SW 1271 (cell line): Measurements from ENCODE around the gene STK4.

Experiments
- DNase-seq, 2 experiments: peaks; one replicate each; lab custom pipeline; 2025; lab: John Stamatoyannopoulos, UW

STK4 gene

DNA sequence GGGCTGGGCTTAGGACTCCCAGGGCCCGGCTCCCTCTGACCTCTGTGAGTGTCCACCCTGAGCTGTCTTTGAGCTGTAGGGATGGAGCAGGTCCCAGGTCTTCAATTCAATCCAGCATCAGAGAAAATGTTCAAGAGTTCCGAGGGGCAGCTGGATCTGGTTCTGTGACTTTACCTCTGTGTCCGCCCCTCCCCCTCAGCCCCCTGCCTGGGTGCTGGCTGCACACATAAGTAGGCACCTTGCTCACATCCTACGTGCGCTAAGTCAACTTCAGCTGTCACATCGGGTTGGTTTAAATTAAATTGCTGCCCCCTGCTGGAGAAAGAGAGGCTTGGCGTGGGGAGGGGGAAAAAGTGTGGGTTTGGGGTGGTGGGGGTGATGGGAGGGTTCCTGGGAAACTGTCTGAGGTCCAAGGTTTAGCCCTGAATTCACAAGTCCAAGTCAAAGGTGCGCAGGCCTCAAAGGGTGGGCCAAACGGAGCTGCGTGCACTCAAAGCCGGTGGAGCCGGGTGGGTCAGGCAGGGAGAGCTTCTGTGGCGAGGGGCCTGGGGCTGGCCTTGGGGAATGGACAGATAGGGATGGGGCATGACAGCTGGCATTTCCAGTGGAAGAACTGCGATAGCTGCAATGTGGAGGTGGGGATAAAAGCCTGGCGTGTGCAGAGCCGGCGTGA lies 145.6 kb downstream of the STK4 start:
- no peak for DNase-seq

DNA sequence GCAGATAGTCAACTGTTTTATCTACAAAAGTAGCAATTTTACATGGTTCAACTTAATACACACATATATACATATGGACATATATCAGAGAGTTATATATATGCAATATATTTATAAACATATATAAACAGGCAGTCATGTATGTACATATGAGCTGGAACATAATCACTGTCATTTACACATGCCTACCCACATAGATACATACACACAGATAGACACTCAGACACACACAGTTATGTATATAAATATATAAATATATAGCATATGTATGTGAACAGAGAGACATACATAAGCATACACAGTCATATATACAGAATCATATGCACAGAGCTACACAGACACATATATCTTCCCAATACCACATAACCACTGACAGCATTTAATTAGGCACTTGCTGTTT lies 146.4 kb downstream of the STK4 start:
- DNase-seq = no peak

DNA sequence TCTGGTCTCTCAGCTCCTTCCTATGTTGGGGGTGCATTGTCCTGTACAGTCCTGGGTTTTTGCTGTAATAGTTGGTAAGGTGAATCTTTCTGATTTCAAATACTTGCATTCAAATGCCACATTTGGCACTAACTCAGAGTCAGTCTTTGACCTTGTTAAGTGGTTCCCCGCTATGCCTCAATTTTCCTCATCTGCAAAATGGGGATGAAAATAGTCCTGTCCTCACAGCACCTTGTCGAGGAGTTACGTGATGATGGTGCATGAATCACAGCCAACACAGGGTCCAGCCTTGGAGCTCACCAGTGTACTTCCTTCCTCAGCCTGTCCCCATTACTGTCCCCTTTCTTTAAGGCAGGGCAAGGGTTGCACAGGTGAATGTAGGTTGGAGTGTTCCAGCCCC lies 147.6 kb downstream of the STK4 start:
- DNase-seq = no peak

DNA sequence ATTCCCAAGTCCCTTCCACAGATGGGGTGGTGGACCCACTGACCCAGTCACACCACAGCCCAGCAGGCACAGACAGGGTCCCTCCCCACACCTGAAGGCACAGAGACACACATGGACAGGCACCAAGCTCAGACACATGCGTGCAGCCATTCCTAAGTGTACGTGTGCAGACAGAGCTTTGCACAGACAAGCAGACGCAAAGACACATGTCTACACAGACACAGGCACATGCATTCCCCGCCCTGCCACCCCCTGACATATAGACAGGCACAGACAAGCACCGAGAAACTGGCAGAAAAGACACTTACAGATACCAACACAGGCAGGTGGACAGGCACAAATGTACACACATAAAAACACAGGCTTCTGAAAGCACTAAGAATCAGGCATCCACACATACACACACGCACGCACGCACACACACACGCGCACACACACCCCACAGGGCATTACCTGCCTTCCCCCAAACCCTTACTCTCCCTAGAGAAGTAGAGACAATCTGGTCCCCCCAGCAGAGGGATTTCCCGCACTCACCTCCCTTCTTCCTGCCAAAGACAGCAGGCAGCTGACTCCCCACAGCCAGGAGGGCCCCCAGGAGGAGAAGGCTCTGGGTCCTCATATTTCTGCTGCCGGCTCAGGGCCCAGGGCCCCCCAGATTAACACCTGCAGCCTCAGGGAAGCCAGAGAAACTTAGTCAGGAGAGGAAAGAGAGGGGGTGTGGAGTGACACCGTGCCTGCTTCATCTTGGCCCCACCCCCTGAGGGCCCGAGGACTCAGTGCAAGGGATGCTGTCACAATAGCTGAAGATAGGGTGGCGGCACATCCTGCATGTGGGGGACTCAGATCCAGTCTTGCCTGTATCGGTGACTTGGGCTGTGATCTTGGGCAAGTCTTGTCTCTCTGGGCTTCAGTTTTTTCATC lies 148.4 kb downstream of the STK4 start, which contains the start of gene WFDC5:
TSS of gene WFDC5 (minus strand) at position 710 of the 921 bp plus-strand sequence. CDS start at position 619, 91 bp downstream.
- DNase-seq = no peak

- no peak for DNase-seq
Measured at GRCh38 chr20:45115386-45115774, 149.1 kb downstream of the STK4 start.

- no peak for DNase-seq
Measured at GRCh38 chr20:45115829-45116228, 149.5 kb downstream of the STK4 start.

- no peak for DNase-seq
Measured at GRCh38 chr20:45117581-45117980, 151.3 kb downstream of the STK4 start.

DNA sequence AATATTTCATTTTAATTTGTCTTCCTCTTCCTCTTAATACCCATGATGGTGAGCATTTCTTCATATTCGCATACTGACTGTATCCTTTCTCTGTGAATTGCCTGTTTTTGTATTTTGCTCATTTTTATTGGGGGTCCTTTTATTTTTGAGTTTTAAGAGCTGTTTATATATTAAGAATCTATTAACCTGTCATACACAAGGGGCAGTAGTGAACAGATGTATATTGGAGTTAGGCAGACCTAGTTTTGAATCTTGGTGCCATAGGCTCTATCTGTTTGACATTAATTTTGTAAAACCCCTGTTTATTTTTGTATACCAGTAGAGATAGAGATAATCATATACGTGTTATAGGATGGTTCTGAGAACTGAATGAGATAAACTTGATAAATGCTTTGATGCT lies 151.7 kb downstream of the STK4 start:
- no peak for DNase-seq

GRCh38 chr20:45119556-45120266 lies 153.4 kb downstream of the STK4 start:
- no peak for DNase-seq

GRCh38 chr20:45121388-45121787 lies 155.1 kb downstream of the STK4 start:
- no peak for DNase-seq

DNA sequence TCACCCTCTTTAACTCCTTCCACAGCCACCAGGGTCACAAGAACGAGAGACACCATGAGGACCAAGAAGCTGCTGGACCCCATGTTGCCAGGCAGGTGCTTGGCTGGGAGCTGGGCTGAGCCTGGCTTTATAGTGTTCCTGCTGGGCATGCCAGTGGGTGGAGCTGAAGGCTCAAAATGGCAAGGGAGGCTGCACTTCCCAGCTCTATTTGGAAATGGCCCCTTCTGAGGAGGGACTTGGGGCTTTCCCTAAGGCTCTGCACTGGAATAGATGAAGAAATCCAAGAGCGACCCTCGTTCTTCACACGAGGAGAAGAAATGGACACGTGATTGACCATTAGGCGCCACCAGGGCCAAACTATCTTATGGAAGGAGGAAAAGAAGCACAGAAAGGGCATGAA lies 158.1 kb downstream of the STK4 start, which contains the start of gene WFDC12:
TSS of gene WFDC12 (minus strand) at position 101 of the 400 bp plus-strand sequence. CDS start at position 83, 18 bp downstream.
- no peak for DNase-seq

DNA sequence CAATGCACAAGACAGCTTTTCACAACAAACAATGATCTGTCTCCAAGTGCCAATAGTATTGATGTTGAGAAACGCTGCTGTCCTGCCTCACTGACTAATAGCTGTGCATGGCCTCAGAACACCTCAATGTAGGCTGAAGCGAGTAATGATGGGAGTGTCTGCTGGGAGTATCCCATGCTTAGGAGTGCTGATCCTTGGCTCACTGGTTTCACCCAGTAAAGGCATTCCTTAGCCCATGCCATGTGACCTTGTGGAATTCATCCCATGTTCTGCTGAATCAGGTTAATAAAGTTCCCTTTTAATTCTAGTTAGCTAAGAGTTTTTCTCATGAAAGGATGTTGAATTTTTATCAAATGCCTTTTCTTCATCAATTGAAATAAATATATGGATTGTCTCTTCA lies 161.8 kb downstream of the STK4 start:
- DNase-seq = no peak
